ENCODE measurements around the gene ACOX3. TPM values are rescaled to one million over a fixed set of nuclear protein-coding genes. Genes with fewer than 3 reads are reported as not detected.

The ACOX3 gene
- total and polyA plus RNA-seq, 10 of the 15 experiments (the other 5 are each of a cell fraction or from before 2014, with no cell fraction given) = 2.0 to 24.5 (median 14.0) TPM

DNA sequence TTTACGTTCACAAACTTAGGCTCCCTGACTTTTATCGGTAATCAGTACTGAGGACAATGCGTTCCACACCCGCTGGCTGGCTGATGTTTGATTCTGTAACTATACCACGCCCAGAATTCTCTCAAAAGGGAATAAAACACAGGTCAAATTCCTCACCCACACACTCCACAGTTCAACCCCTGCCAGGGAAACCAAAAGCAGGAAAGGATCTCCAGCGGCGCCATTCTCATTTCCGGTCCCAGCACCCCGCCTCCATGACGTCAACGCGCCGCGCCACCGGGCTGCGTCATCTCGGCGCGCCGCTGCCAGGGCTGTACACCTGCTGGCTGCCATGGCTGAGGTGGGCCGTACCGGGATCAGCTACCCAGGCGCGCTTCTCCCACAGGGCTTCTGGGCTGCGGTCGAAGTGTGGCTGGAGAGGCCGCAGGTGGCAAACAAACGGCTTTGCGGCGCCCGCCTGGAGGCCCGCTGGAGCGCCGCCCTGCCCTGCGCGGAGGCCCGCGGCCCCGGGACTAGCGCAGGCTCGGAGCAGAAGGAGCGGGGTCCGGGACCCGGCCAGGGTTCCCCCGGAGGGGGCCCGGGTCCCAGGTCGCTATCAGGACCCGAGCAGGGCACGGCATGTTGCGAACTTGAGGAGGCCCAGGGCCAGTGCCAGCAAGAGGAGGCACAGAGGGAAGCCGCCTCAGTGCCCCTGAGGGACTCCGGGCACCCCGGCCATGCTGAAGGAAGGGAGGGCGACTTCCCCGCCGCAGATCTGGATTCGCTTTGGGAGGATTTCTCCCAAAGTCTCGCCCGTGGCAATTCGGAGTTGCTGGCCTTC, at the start of gene ACOX3, which contains the start of gene TRMT44 (continued):
- peak; percentile 92 for TF ChIP-seq HCFC1 (IDR thresholded peaks at IDR 0.05; ENCODE audit: low read length)
- peak; percentile 94 for TF ChIP-seq IKZF1 (conservative IDR thresholded peaks at IDR 0.05)
- TF ChIP-seq RB1 (IDR thresholded peaks at IDR 0.05; ENCODE audit: borderline replicate concordance) = peak; percentile 67; the same call in 1 of the 2 replicates
- TF ChIP-seq, protein P1, sequence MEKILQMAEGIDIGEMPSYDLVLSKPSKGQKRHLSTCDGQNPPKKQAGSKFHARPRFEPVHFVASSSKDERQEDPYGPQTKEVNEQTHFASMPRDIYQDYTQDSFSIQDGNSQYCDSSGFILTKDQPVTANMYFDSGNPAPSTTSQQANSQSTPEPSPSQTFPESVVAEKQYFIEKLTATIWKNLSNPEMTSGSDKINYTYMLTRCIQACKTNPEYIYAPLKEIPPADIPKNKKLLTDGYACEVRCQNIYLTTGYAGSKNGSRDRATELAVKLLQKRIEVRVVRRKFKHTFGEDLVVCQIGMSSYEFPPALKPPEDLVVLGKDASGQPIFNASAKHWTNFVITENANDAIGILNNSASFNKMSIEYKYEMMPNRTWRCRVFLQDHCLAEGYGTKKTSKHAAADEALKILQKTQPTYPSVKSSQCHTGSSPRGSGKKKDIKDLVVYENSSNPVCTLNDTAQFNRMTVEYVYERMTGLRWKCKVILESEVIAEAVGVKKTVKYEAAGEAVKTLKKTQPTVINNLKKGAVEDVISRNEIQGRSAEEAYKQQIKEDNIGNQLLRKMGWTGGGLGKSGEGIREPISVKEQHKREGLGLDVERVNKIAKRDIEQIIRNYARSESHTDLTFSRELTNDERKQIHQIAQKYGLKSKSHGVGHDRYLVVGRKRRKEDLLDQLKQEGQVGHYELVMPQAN (conservative IDR thresholded peaks at IDR 0.05) = peak; percentile 94
- peak; percentile 82 to 96 for TF ChIP-seq SRF (IDR thresholded peaks at IDR 0.05; ENCODE audit: low read depth in 2 of 2, low read length in 2 of 2)
- TF ChIP-seq PML (IDR thresholded peaks at IDR 0.05; ENCODE audit: low read length) = peak; percentile 87
- no peak for TF ChIP-seq NFYA (IDR thresholded peaks at IDR 0.05; ENCODE audit: borderline replicate concordance, low read depth, low read length)
- peak; percentile 28; the same call in 1 of the 2 replicates for TF ChIP-seq CBX5 (IDR thresholded peaks at IDR 0.05; ENCODE audit: low read depth)
- peak; percentile 84 for TF ChIP-seq RELA (IDR thresholded peaks at IDR 0.05; ENCODE audit: borderline replicate concordance, partially characterized antibody)
- TF ChIP-seq, protein P2, sequence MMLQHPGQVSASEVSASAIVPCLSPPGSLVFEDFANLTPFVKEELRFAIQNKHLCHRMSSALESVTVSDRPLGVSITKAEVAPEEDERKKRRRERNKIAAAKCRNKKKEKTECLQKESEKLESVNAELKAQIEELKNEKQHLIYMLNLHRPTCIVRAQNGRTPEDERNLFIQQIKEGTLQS (IDR thresholded peaks at IDR 0.05; ENCODE audit: borderline replicate concordance, extremely low read depth, low read depth, low read length) = peak; percentile 97
- peak; percentile 77 for TF ChIP-seq SMAD5 (IDR thresholded peaks at IDR 0.05; ENCODE audit: low read depth)
- peak; percentile 39 to 65; a peak in 3 of 4 replicates for TF ChIP-seq BHLHE40 (IDR thresholded peaks at IDR 0.05; ENCODE audit: borderline replicate concordance in 1 of 2, low read depth in 2 of 2, low read length in 1 of 2)
- peak; percentile 75; the same call in 1 of the 2 replicates for TF ChIP-seq ZNF207 (IDR thresholded peaks at IDR 0.05; ENCODE audit: borderline replicate concordance)
- peak; percentile 97 for TF ChIP-seq YY1 (IDR thresholded peaks at IDR 0.05; ENCODE audit: low read depth, low read length)
- TF ChIP-seq ZNF24 (IDR thresholded peaks at IDR 0.05) = peak; percentile 23; the same call in 1 of the 2 replicates
- no peak for TF ChIP-seq SPI1 (IDR thresholded peaks at IDR 0.05; ENCODE audit: borderline replicate concordance, insufficient read depth, low read depth, low read length)
- no peak for TF ChIP-seq FOXM1 (IDR thresholded peaks at IDR 0.05; ENCODE audit: low read depth, low read length)
- TF ChIP-seq IKZF2 (IDR thresholded peaks at IDR 0.05) = peak; percentile 59 to 78; a peak in 3 of 4 replicates
- TF ChIP-seq CREM (IDR thresholded peaks at IDR 0.05; ENCODE audit: low read depth) = peak; percentile 100
- TF ChIP-seq, protein P3, sequence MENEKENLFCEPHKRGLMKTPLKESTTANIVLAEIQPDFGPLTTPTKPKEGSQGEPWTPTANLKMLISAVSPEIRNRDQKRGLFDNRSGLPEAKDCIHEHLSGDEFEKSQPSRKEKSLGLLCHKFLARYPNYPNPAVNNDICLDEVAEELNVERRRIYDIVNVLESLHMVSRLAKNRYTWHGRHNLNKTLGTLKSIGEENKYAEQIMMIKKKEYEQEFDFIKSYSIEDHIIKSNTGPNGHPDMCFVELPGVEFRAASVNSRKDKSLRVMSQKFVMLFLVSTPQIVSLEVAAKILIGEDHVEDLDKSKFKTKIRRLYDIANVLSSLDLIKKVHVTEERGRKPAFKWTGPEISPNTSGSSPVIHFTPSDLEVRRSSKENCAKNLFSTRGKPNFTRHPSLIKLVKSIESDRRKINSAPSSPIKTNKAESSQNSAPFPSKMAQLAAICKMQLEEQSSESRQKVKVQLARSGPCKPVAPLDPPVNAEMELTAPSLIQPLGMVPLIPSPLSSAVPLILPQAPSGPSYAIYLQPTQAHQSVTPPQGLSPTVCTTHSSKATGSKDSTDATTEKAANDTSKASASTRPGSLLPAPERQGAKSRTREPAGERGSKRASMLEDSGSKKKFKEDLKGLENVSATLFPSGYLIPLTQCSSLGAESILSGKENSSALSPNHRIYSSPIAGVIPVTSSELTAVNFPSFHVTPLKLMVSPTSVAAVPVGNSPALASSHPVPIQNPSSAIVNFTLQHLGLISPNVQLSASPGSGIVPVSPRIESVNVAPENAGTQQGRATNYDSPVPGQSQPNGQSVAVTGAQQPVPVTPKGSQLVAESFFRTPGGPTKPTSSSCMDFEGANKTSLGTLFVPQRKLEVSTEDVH (IDR thresholded peaks at IDR 0.05; ENCODE audit: low read depth, partially characterized antibody) = peak; percentile 73
- peak; percentile 93 for TF ChIP-seq TCF12 (IDR thresholded peaks at IDR 0.05; ENCODE audit: low read depth, low read length)
- 0 out of 2 replicates have a peak, but pooled peaks have one; percentile 52 for TF ChIP-seq IRF4 (IDR thresholded peaks at IDR 0.05; ENCODE audit: low read depth, low read length)
- TF ChIP-seq PAX8 (IDR thresholded peaks at IDR 0.05) = 0 out of 2 replicates have a peak, but pooled peaks have one; percentile 13
- peak; percentile 62; the same call in 1 of the 2 replicates for TF ChIP-seq GATAD2B (conservative IDR thresholded peaks at IDR 0.05; ENCODE audit: low read depth)
- peak; percentile 35 for TF ChIP-seq MEF2B (IDR thresholded peaks at IDR 0.05; ENCODE audit: partially characterized antibody, poor library complexity, severe bottlenecking)
